IMR-90 (cell line): ENCODE data around the gene PTPRG. TPM values are rescaled to one million over a fixed set of nuclear protein-coding genes. Genes with fewer than 3 reads are reported as not detected.

Experiments used
- ATAC-seq: fragments of 200-7000 bp; cut with Tn5 transposase; 2 replicates; pipeline ENCODE4 v1.9.1; 2020; ENCODE audit warnings: low read depth, mild to moderate bottlenecking, moderate library complexity
- BruUV-seq: library from RNA; stranded (reverse); fragments of 400-500 nt; replicated peaks from 2 replicates; lab custom pipeline; 2021; lab: Mats Ljungman, UMichigan
- CTCF ChIA-PET: fragments of 300-600 bp; formaldehyde crosslinking; extraction: SDS; loops from one replicate; lab custom pipeline; 2021; ENCODE audit warnings: antibody characterized with exemption; lab: Yijun Ruan, JAX
- POLR2A ChIA-PET: fragments of 300-600 bp; sonication (Branson Sonifier 250); formaldehyde crosslinking; loops from one replicate; lab custom pipeline; 2022; ENCODE audit warnings: antibody characterized with exemption; ENCODE audit not compliant: unreplicated experiment; lab: Charles Lee
- DNase-seq: peaks from one replicate; pipeline ENCODE4 v3.0.0; 2013
- H2AFZ ChIP-seq: replicated peaks from 2 replicates; pipeline ENCODE3; 2013; ENCODE audit warnings: low read length, mild to moderate bottlenecking; ENCODE audit not compliant: poor library complexity
- H2AK5ac ChIP-seq: 2 replicates; pipeline ENCODE4 v1.6.1; 2013; ENCODE audit warnings: low read depth, low read length, inconsistent platforms
- H2AK9ac ChIP-seq: replicated peaks from 2 replicates; pipeline ENCODE3; 2013; ENCODE audit warnings: mild to moderate bottlenecking, low read depth, low read length, moderate library complexity; ENCODE audit not compliant: poor library complexity
- H2BK120ac ChIP-seq: 2 replicates; pipeline ENCODE4 v1.6.1; 2013; ENCODE audit warnings: low read depth, low read length, inconsistent platforms
- H2BK15ac ChIP-seq: 3 replicates; pipeline ENCODE4 v1.6.1; 2013; ENCODE audit warnings: low read depth, low read length, inconsistent platforms
- H2BK20ac ChIP-seq: 2 replicates; pipeline ENCODE4 v1.6.1; 2013; ENCODE audit warnings: low read depth, mild to moderate bottlenecking, inconsistent platforms, low read length, moderate library complexity
- H2BK5ac ChIP-seq: 2 replicates; pipeline ENCODE4 v1.6.1; 2013; ENCODE audit warnings: mild to moderate bottlenecking, low read depth, low read length, inconsistent platforms; ENCODE audit not compliant: poor library complexity, severe bottlenecking
- H3K14ac ChIP-seq: replicated peaks from 2 replicates; pipeline ENCODE4 v1.6.1; 2013; ENCODE audit warnings: low read depth, low read length, inconsistent platforms
- H3K18ac ChIP-seq: 2 replicates; pipeline ENCODE4 v1.6.1; 2013; ENCODE audit warnings: low read depth, low read length, control low read depth
- H3K23ac ChIP-seq: 2 replicates; pipeline ENCODE4 v1.6.1; 2013; ENCODE audit warnings: low read depth, low read length, inconsistent platforms
- H3K27ac ChIP-seq: 2 replicates; pipeline ENCODE4 v1.5.1; 2013; ENCODE audit warnings: mild to moderate bottlenecking, control low read depth, low read length; ENCODE audit not compliant: insufficient read depth
- H3K27me3 ChIP-seq: 2 replicates; pipeline ENCODE4 v1.6.1; 2013; ENCODE audit warnings: low read length; ENCODE audit not compliant: control insufficient read depth, insufficient read depth
- H3K36me3 ChIP-seq: 2 replicates; pipeline ENCODE4 v1.6.1; 2013; ENCODE audit warnings: low read length, mixed read lengths; ENCODE audit not compliant: control insufficient read depth, insufficient read depth
- H3K4ac ChIP-seq: 2 replicates; pipeline ENCODE4 v1.6.1; 2013; ENCODE audit warnings: low read depth, low read length, inconsistent platforms
- H3K4me1 ChIP-seq: 2 replicates; pipeline ENCODE4 v1.6.1; 2013; ENCODE audit warnings: low read length, mixed read lengths; ENCODE audit not compliant: control insufficient read depth, insufficient read depth
- H3K4me2 ChIP-seq: 2 replicates; pipeline ENCODE4 v1.6.1; 2013; ENCODE audit warnings: low read depth, mild to moderate bottlenecking, control low read depth, low read length, moderate library complexity
- H3K4me3 ChIP-seq: 2 replicates; pipeline ENCODE4 v1.5.1; 2013; ENCODE audit warnings: low read depth, mild to moderate bottlenecking, control low read depth, low read length, moderate library complexity; ENCODE audit not compliant: insufficient read depth
- H3K56ac ChIP-seq: 2 replicates; pipeline ENCODE4 v1.6.1; 2013; ENCODE audit warnings: low read length, inconsistent platforms; ENCODE audit not compliant: insufficient read depth; ENCODE audit errors: extremely low read depth
- H3K79me1 ChIP-seq, 2 experiments: 2 replicates each; pipeline ENCODE4 v1.6.1; 2013; ENCODE audit warnings: low read length in 2 of 2, inconsistent platforms in 1 of 2, low read depth in 1 of 2
- H3K9ac ChIP-seq: 2 replicates; pipeline ENCODE4 v1.6.1; 2013; ENCODE audit warnings: low read depth, low read length, control low read depth
- H3K9me1 ChIP-seq: 2 replicates; pipeline ENCODE4 v1.6.1; 2013; ENCODE audit warnings: low read length, inconsistent platforms; ENCODE audit not compliant: insufficient read depth
- H3K9me3 ChIP-seq: 2 replicates; pipeline ENCODE4 v1.6.1; 2013; ENCODE audit warnings: low read length; ENCODE audit not compliant: control insufficient read depth, insufficient read depth
- H4K20me1 ChIP-seq: 2 replicates; pipeline ENCODE4 v1.6.1; 2013; ENCODE audit warnings: low read length, inconsistent platforms; ENCODE audit not compliant: insufficient read depth
- H4K5ac ChIP-seq: 2 replicates; pipeline ENCODE4 v1.6.1; 2013; ENCODE audit warnings: mild to moderate bottlenecking, low read depth, low read length, control low read depth
- H4K8ac ChIP-seq, 2 experiments: 2 replicates each; pipeline ENCODE4 v1.6.1; 2013; ENCODE audit warnings: low read depth in 2 of 2, low read length in 2 of 2, control low read depth in 1 of 2, inconsistent platforms in 1 of 2
- H4K91ac ChIP-seq: 2 replicates; pipeline ENCODE4 v1.6.1; 2013; ENCODE audit warnings: low read depth, low read length, inconsistent platforms; ENCODE audit not compliant: insufficient read depth
- CEBPB ChIP-seq: IDR thresholded peaks from 2 replicates; pipeline ENCODE4 v1.6.1; 2012; ENCODE audit warnings: low read depth, low read length, improper control_type of control experiment
- CHD1 ChIP-seq: IDR thresholded peaks from 2 replicates; pipeline ENCODE4 v1.6.1; 2012; ENCODE audit warnings: low read depth, low read length, improper control_type of control experiment
- CTCF ChIP-seq: conservative IDR thresholded peaks from 2 replicates; pipeline ENCODE4 v1.5.1; 2012; ENCODE audit warnings: mild to moderate bottlenecking, low read depth, low read length, improper control_type of control experiment
- ELK1 ChIP-seq: fragments of 150-350 bp; IDR thresholded peaks from 2 replicates; pipeline ENCODE4 v1.6.1; 2016; ENCODE audit warnings: low read depth, mild to moderate bottlenecking, low read length, moderate library complexity, borderline replicate concordance
- FOS ChIP-seq: fragments of 150-350 bp; IDR thresholded peaks from 2 replicates; pipeline ENCODE4 v1.6.1; 2016; ENCODE audit warnings: low read depth, low read length
- MAFK ChIP-seq: IDR thresholded peaks from 2 replicates; pipeline ENCODE4 v1.6.1; 2012; ENCODE audit warnings: low read depth, low read length, improper control_type of control experiment
- MXI1 ChIP-seq: IDR thresholded peaks from 2 replicates; pipeline ENCODE4 v1.6.1; 2012; ENCODE audit warnings: low read depth, mild to moderate bottlenecking, low read length, moderate library complexity, borderline replicate concordance
- NFE2L2 ChIP-seq: fragments of 150-350 bp; IDR thresholded peaks from 2 replicates; pipeline ENCODE4 v1.6.1; 2016; ENCODE audit warnings: low read depth, mild to moderate bottlenecking, low read length
- POLR2A ChIP-seq: IDR thresholded peaks from 2 replicates; pipeline ENCODE4 v1.6.1; 2012; ENCODE audit warnings: mild to moderate bottlenecking, low read depth, low read length
- RAD21 ChIP-seq: IDR thresholded peaks from 2 replicates; pipeline ENCODE4 v1.6.1; 2012; ENCODE audit warnings: low read length, improper control_type of control experiment
- RCOR1 ChIP-seq: IDR thresholded peaks from 2 replicates; pipeline ENCODE4 v1.6.1; 2012; ENCODE audit warnings: mild to moderate bottlenecking, low read length, improper control_type of control experiment; ENCODE audit not compliant: insufficient replicate concordance
- RFX5 ChIP-seq: IDR thresholded peaks from 2 replicates; pipeline ENCODE4 v1.8.0; 2012; ENCODE audit warnings: low read depth, mild to moderate bottlenecking, low read length, moderate library complexity
- SMC3 ChIP-seq: fragments of 150-350 bp; IDR thresholded peaks from 2 replicates; pipeline ENCODE4 v1.6.1; 2016; ENCODE audit warnings: low read depth, mild to moderate bottlenecking, antibody characterized with exemption, low read length, moderate library complexity
- WGBS, 2 experiments: methylation state at CpG; one replicate each; pipeline versions ENCODE4 v1.1.5 to v1.1.7; 2013; ENCODE audit warnings: missing lambda C conversion rate in 2 of 2; ENCODE audit not compliant: insufficient read length in 1 of 2; ENCODE audit errors: extremely low coverage in 2 of 2; 5-methylcytosine and 5-hydroxymethylcytosine counted together
- dilution Hi-C: fragments of 300-500 bp; cut with HindIII; formaldehyde crosslinking; loops from one replicate; pipeline ENCODE4 v1.14.3; 2018; ENCODE audit warnings: low sequenced_read_pairs; ENCODE audit not compliant: unreplicated experiment
- in situ Hi-C: fragments of 300-500 bp; cut with MboI; formaldehyde crosslinking; loops from 3 replicates; pipeline ENCODE4 v1.14.3; 2019; ENCODE audit warnings: low sequenced_read_pairs, inconsistent platforms, mixed read lengths
- intact Hi-C: fragments of 100-400 bp; cut with micrococcal nuclease; formaldehyde crosslinking; loops from 2 replicates; pipeline ENCODE4 v1.10.0; 2022
- polyA plus RNA-seq, 3 experiments: library from polyadenylated mRNA; depleted of rRNA; stranded (reverse); fragments of >200 nt; gene quantifications; 2 replicates each; pipeline ENCODE4 v1.2.3, GENCODE V29; 2012; ENCODE audit warnings: low replicate concordance in 1 of 3
- total RNA-seq: library from RNA; depleted of rRNA; stranded (reverse); fragments of >200 nt; gene quantifications from 2 replicates; pipeline ENCODE4 v1.2.3, GENCODE V29; 2012
- TF ChIP-seq, protein P1 (sequence below): fragments of 150-350 bp; IDR thresholded peaks from 2 replicates; pipeline ENCODE4 v1.6.1; 2017; ENCODE audit warnings: mild to moderate bottlenecking, antibody characterized with exemption, low read length, low read depth

Gene PTPRG
- total and polyA plus RNA-seq, 2 of the 4 experiments (the other 2 are of a cell fraction): 7.7 to 31.0 TPM

- H3K9me1 ChIP-seq: no peaks in the 10 kb centered on the region; the same call in 1 of the 2 replicates
- H3K4ac ChIP-seq: no peak overlapping the region
- H4K91ac ChIP-seq: no peak overlapping the region
- ATAC-seq (no peak), DNase-seq (peak; percentile 5)
- H3K14ac ChIP-seq: no peak overlapping the region
- no peaks in the 10 kb centered on the region for H3K27me3 ChIP-seq
- H4K8ac ChIP-seq: no peak overlapping the region
- POLR2A ChIA-PET: no interaction called here
- H3K56ac ChIP-seq: no peak overlapping the region
- peaks cover 7 to 8% of the 10 kb centered on the region in 2 experiments; a peak in 1 of 4 replicates for H3K79me1 ChIP-seq
- no peak overlapping the region for H3K4me3 ChIP-seq
- no peak overlapping the region for H2BK120ac ChIP-seq
- BruUV-seq: no TSS peak
- TF ChIP-seq POLR2A (no peak), ELK1 (no peak), NFE2L2 (no peak), MAFK (no peak), MXI1 (no peak), RCOR1 (no peak), CHD1 (no peak), RFX5 (no peak), FOS (no peak), SMC3 (no peak), CTCF (no peak), RAD21 (no peak), CEBPB (no peak)
- TF ChIP-seq, protein P1, sequence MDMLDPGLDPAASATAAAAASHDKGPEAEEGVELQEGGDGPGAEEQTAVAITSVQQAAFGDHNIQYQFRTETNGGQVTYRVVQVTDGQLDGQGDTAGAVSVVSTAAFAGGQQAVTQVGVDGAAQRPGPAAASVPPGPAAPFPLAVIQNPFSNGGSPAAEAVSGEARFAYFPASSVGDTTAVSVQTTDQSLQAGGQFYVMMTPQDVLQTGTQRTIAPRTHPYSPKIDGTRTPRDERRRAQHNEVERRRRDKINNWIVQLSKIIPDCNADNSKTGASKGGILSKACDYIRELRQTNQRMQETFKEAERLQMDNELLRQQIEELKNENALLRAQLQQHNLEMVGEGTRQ: no peak
- H3K4me2 ChIP-seq: no peak overlapping the region
- no peak overlapping the region for H3K9ac ChIP-seq
- H2BK15ac ChIP-seq: no peak overlapping the region
- no peak overlapping the region for H2BK20ac ChIP-seq
- no peaks in the 10 kb centered on the region for H4K20me1 ChIP-seq
- H3K27ac ChIP-seq: no peak overlapping the region
- peaks cover 2% of the 10 kb centered on the region; the same call in 1 of the 2 replicates for H3K36me3 ChIP-seq
- in situ Hi-C loops: no loop called here
- no peak overlapping the region for H2AFZ ChIP-seq
- H2AK5ac ChIP-seq: no peak overlapping the region
- no peak overlapping the region for H2AK9ac ChIP-seq
- intact Hi-C loops: no loop called here
- no peak overlapping the region for H2BK5ac ChIP-seq
- no peak overlapping the region for H4K5ac ChIP-seq
- H3K4me1 ChIP-seq: peaks cover 6% of the 10 kb centered on the region
- CTCF ChIA-PET: no interaction called here
- H3K9me3 ChIP-seq: no peaks in the 10 kb centered on the region
- dilution Hi-C loops: no loop called here
- H3K23ac ChIP-seq: no peak overlapping the region
- no peak overlapping the region for H3K18ac ChIP-seq
- WGBS, 2 experiments: no CpG with 5 or more reads among the region's 1 CpG
Observed at GRCh38 chr3:62003835-62004234, 442.5 kb downstream of the PTPRG start.
